Liver (tissue), 3 donors: Measurements from ENCODE around the gene PLA2G4A.

Source experiments
- EGR1 ChIP-seq, 2 donors: IDR thresholded peaks; 2 replicates each; pipeline ENCODE4 v1.6.1; 2016 to 2018; ENCODE audit warnings: antibody characterized with exemption in 2 of 2, low read depth in 2 of 2
- FOXA1 ChIP-seq: IDR thresholded peaks from 2 replicates; pipeline ENCODE4 v1.6.1; 2016; ENCODE audit warnings: antibody characterized with exemption
- GABPA ChIP-seq, 2 donors: IDR thresholded peaks in 1 of 2; conservative IDR thresholded peaks in 1 of 2; 2 replicates each; pipeline ENCODE4 v1.6.1; 2016; ENCODE audit warnings: antibody characterized with exemption in 2 of 2, mild to moderate bottlenecking in 1 of 2, moderate library complexity in 1 of 2
- JUND ChIP-seq, 2 donors: IDR thresholded peaks; 2 replicates each; pipeline ENCODE4 v1.6.1; 2016; ENCODE audit warnings: antibody characterized with exemption in 2 of 2
- RAD21 ChIP-seq, 2 donors: IDR thresholded peaks; 2 replicates each; pipeline ENCODE4 v1.6.1; 2016; ENCODE audit warnings: antibody characterized with exemption in 2 of 2, mild to moderate bottlenecking in 2 of 2
- SP1 ChIP-seq: IDR thresholded peaks from 2 replicates; pipeline ENCODE4 v1.6.1; 2018; ENCODE audit warnings: antibody characterized with exemption, mild to moderate bottlenecking
- TAF1 ChIP-seq: conservative IDR thresholded peaks from 2 replicates; pipeline ENCODE4 v1.6.1; 2016; ENCODE audit warnings: antibody characterized with exemption, mild to moderate bottlenecking
- YY1 ChIP-seq: IDR thresholded peaks from 2 replicates; pipeline ENCODE4 v1.6.1; 2016; ENCODE audit warnings: antibody characterized with exemption, mild to moderate bottlenecking
- TF ChIP-seq, protein P1 (sequence below): IDR thresholded peaks from 2 replicates; pipeline ENCODE4 v1.6.1; 2016; ENCODE audit warnings: antibody characterized with exemption, mild to moderate bottlenecking
- TF ChIP-seq, protein P2 (sequence below): fragments of 150-350 bp; IDR thresholded peaks from 2 replicates; pipeline ENCODE4 v1.5.1; 2017; ENCODE audit warnings: improper control_type of control experiment, low read depth, low read length; ENCODE audit not compliant: missing input control
- TF ChIP-seq, protein P3 (sequence below): IDR thresholded peaks from 2 replicates; pipeline ENCODE4 v1.6.1; 2016; ENCODE audit warnings: antibody characterized with exemption
- TF ChIP-seq, protein P4 (sequence below): IDR thresholded peaks from 2 replicates; pipeline ENCODE4 v1.6.1; 2016; ENCODE audit warnings: antibody characterized with exemption
- donor health status: healthy.
- donor health status: healthy.

DNA sequence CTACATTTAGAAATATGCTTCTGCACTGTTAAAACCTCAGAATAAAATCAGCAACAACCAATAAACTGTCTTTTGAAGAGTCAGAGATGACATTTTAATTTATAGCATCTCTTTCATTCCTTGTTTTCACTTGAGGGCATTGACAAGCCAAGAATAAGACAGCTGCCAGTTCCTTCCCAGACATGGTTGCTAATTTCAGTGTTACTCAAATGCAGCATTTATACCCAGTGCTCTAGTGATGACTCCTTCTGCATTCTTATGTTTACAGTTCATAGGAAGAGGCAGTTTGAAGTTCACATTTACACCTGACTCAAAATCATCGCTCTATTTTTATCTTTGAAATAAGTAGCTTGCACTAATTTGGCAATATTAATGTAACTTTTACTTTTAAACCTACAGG, 44.9 kb downstream of the PLA2G4A start:
- TF ChIP-seq, protein P1, sequence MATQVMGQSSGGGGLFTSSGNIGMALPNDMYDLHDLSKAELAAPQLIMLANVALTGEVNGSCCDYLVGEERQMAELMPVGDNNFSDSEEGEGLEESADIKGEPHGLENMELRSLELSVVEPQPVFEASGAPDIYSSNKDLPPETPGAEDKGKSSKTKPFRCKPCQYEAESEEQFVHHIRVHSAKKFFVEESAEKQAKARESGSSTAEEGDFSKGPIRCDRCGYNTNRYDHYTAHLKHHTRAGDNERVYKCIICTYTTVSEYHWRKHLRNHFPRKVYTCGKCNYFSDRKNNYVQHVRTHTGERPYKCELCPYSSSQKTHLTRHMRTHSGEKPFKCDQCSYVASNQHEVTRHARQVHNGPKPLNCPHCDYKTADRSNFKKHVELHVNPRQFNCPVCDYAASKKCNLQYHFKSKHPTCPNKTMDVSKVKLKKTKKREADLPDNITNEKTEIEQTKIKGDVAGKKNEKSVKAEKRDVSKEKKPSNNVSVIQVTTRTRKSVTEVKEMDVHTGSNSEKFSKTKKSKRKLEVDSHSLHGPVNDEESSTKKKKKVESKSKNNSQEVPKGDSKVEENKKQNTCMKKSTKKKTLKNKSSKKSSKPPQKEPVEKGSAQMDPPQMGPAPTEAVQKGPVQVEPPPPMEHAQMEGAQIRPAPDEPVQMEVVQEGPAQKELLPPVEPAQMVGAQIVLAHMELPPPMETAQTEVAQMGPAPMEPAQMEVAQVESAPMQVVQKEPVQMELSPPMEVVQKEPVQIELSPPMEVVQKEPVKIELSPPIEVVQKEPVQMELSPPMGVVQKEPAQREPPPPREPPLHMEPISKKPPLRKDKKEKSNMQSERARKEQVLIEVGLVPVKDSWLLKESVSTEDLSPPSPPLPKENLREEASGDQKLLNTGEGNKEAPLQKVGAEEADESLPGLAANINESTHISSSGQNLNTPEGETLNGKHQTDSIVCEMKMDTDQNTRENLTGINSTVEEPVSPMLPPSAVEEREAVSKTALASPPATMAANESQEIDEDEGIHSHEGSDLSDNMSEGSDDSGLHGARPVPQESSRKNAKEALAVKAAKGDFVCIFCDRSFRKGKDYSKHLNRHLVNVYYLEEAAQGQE, result no peak
- TF ChIP-seq GABPA (IDR thresholded peaks at IDR 0.05 in 1 of 2, conservative IDR thresholded peaks at IDR 0.05 in 1 of 2), result no peak
- TF ChIP-seq, protein P2, sequence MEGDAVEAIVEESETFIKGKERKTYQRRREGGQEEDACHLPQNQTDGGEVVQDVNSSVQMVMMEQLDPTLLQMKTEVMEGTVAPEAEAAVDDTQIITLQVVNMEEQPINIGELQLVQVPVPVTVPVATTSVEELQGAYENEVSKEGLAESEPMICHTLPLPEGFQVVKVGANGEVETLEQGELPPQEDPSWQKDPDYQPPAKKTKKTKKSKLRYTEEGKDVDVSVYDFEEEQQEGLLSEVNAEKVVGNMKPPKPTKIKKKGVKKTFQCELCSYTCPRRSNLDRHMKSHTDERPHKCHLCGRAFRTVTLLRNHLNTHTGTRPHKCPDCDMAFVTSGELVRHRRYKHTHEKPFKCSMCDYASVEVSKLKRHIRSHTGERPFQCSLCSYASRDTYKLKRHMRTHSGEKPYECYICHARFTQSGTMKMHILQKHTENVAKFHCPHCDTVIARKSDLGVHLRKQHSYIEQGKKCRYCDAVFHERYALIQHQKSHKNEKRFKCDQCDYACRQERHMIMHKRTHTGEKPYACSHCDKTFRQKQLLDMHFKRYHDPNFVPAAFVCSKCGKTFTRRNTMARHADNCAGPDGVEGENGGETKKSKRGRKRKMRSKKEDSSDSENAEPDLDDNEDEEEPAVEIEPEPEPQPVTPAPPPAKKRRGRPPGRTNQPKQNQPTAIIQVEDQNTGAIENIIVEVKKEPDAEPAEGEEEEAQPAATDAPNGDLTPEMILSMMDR, result no peak
- TF ChIP-seq FOXA1, result no peak
- TF ChIP-seq YY1, result no peak
- TF ChIP-seq JUND (IDR thresholded peaks at IDR 0.05), result no peak
- no peak for TF ChIP-seq TAF1
- no peak for TF ChIP-seq SP1
- no peak for TF ChIP-seq EGR1 (IDR thresholded peaks at IDR 0.05; ENCODE audit: low read depth in 2 of 2)
- TF ChIP-seq RAD21 (IDR thresholded peaks at IDR 0.05), result no peak
- TF ChIP-seq, protein P3, sequence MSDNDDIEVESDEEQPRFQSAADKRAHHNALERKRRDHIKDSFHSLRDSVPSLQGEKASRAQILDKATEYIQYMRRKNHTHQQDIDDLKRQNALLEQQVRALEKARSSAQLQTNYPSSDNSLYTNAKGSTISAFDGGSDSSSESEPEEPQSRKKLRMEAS, result no peak
- TF ChIP-seq, protein P4, sequence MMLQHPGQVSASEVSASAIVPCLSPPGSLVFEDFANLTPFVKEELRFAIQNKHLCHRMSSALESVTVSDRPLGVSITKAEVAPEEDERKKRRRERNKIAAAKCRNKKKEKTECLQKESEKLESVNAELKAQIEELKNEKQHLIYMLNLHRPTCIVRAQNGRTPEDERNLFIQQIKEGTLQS, result no peak
